HG03064 (cell line): ENCODE data around the gene DUSP16.
"Not testable (repeated sequence)": the region's sequence is repeated elsewhere in the genome, so short reads cannot be mapped to it uniquely, and the experiment has no call there.

Source experiments
- ATAC-seq: cut with Tn5 transposase; IDR thresholded peaks from one replicate; pipeline ENCODE4 v1.9.1; 2021; ENCODE audit warnings: low read depth; ENCODE audit not compliant: unreplicated experiment

Gene DUSP16

DNA sequence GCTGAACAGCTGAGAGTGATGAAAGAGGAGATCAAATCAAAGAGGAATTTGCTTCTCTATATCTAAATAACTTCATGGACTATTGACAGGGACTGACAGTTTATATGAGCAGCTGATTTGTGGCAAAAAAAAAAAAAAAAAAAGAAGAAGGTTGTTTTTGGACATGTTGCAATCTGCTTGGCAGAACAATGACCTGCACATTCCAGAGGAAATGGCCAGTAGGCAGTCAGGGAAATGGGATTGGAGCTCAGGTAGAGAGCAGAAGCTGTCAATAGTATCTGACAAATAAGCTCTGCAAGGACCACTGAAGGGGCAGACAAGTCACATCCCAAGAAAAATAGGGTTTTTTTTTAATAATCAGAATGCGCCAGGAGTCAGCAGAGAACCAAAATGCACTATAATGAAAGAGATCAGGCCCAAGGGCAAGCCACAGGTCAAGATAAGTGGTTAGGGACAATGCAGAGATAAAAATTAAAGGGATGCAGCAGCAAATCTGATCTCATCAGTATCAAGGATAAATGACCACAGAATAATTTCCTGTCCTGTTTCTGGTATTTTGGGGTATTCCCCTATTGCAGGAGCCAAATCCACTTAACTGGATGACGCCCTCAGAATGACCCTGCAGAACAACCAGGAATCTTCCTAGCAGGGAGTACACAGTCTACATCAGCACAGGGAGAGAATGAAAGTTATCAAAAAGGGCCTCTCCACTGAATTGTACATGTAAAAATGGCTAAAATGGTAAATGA lies 22.6 kb upstream of the DUSP16 start:
- ATAC-seq = no peak

DNA sequence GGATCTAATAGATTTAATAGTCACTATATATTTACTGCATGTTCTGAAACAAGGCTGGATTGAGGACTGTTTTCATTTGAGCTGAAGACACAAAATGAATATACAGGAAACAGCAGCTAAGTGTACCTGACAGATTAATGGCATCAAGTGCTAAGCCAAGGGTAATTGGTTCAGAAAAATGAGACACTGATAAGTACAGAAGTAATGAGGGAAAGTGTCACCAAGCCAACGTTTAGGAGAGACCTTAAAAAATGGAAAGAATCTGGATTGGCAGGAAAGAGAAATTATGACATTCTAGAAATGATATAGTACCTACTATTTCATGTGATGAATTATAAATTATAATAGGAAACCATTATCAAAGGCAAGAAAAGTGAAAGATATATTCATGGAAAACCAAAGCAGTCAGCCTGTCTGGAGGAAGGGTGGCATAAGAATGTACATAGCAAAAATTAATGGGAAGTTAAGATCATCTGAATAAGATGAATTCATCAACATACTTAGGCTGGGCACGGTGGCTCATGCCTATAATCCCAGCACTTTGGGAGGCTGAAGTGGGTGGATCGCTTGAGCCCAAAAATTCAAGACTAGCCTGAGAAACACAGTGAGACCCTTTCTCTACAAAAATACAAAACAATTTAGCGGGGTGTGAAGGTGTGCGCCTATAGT lies 21.0 kb upstream of the DUSP16 start:
- no peak for ATAC-seq

DNA sequence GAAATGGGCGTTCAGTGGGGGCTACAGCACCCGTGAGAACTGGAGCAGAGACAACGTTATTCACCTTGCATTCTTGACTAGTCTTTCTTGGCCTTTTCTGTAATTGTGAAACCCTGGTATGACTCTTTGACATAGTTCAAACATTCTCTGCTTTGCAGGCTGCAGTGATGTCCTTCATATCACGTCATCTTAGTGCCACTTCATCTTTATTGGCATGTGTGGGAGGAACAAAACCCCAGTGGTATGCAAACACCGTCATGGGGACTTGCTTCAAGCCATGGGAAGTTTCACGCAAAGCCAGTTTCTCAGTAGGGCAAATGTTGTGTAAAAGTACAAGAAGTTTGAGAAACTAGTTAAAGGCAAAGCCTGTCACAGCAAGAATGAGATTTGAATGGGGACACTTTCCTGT lies 20.2 kb upstream of the DUSP16 start:
- peak; percentile 94 for ATAC-seq

DNA sequence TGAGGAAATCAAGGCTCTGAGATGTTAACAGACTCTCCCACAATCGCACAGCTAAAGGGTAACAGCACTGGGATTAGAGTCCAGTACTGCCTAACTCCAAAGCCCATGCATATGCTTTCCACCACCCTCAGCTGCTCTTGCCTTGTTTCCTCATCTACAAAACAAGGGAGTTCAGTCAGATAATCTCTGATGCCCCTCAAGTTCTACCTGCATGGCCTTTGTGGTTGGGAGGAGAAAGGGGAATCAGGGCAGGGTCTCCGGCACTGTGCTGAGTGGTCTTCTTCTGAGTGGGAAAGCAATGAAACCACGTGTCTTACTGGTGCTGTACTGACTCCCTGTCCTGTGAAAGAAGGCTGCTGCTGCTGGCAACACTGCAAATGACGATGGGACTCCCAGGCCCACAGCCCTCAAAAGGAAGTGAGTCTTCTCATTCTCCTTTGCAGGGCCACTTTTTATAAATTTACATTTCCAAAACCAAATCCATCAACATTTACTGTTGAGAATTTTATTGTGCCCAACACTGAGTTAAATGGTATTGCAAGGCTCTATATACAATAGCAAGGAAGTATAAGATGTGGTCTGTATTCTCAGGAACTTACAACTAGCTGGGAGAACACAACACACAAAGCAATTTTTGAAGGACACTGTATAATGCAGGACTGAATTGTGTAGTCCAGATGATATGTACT lies 19.7 kb upstream of the DUSP16 start:
- ATAC-seq = peak; percentile 36

DNA sequence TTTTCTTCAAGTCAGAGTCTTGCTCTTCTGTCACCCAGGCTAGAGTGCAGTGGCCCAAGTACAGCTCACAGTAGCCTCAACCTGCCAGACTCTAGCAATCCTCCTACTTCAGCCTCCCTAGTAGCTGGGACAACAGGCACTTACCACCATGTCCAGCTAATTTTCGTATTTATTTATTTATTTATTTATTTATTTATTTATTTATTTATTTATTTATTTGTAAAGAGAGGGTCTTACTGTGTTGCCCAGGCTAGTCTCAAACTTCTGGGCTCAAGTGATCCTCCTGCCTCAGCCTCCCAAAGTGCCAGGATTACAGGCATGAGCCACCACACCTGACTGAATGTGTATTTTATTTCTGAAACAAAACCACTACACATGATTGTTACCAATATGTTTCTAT lies 18.1 kb upstream of the DUSP16 start:
- ATAC-seq = not testable (repeated sequence)

DNA sequence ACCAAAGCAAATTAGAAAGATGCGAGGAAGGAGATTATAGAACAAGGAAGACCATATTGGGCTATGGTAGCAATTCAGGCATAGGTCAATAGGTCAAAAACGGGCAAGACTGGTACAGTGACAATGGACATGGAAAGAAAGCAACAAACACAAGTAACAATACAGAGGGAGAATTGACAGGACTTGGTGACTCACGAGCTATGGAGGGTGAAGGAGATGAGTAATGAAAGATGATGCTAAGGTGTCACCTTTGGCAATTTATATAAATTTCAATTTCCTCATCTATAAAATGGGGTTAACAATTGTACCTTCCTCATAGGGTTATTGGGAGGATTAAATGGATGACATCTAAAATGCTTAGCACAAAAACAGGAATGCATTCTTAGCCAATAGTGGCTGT lies 15.1 kb upstream of the DUSP16 start:
- ATAC-seq = no peak

DNA sequence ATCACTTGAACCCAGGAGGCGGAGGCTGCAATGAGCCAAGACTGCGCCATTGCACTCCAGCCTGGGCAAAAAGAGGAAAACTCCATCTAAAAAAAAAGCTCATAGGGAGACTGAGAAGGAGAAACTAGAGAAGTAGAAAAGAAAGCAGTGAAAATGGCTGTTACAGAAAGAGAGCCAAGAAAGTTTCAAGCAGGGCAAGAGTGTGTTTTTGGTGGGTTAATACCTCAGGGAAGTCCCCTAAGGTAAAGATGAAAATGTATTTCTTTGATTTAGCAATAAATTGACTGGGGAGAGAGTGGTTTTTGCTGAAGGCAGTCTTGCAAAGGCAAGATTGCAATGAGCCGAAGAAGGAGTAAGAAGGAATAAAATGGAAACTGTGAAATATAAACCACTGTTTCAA lies 10.0 kb upstream of the DUSP16 start:
- ATAC-seq = no peak

DNA sequence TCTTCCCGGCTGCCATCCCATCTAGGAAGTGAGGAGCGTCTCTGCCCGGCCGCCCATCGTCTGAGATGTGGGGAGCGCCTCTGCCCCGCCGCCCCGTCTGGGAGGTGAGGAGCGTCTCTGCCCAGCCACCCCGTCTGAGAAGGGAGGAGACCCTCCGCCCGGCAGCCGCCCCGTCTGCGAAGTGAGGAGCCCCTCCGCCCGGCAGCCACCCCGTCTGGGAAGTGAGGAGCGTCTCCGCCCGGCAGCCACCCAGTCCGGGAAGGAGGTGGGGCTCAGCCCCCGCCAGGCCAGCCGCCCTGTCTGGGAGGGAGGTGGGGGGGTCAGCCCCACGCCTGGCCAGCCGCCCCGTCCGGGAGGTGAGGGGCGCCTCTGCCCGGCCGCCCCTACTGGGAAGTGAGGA lies 3.3 kb upstream of the DUSP16 start:
- not testable (repeated sequence) for ATAC-seq

DNA sequence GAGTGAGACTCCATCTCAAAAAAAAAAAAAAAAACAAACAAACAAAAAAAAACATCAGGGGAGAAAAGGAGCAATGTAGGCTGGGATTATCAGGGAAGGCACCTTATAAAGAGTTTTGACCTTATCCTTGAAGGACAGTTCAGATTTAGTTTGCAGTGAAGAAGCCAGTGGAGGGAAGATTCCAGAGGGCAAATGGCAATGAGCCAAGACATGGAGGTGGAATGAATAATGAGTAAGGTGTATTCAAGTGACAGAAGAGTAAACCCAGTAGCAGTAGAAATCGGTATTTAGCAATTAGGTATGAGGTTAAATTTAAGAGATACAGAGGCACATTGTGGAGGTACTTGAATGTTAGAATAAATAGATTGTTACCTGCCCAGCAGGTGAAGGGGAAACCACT lies 2.2 kb upstream of the DUSP16 start:
- no peak for ATAC-seq

DNA sequence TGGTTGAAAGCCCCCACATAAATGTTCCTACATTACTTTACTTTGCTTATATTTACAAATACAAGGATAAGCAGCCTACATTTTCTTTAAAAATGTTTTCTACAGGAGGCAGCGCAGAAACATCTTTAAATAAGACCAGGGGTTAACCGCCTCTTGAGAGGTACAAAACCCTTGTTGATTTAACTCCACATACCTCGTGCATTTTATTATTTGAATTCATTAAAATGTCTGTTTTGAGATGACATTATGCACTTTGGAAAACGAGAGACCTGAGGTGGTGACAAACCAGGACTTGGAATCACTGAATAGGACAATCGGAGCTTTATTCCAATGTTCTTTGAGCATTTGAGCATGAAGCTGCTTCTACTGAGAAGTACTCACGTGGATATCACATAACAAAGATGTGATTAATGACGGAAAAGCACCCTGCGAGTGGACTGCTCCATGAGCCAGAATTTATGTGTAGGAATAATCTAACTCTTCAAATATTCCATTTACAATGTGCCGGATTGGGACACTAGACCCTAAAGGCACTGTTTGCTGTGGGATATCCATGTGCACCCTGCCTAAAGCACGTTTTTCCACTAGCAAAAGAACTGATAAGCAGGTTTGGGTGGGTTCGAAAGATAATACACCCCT lies 746 bp upstream of the DUSP16 start:
- no peak for ATAC-seq

DNA sequence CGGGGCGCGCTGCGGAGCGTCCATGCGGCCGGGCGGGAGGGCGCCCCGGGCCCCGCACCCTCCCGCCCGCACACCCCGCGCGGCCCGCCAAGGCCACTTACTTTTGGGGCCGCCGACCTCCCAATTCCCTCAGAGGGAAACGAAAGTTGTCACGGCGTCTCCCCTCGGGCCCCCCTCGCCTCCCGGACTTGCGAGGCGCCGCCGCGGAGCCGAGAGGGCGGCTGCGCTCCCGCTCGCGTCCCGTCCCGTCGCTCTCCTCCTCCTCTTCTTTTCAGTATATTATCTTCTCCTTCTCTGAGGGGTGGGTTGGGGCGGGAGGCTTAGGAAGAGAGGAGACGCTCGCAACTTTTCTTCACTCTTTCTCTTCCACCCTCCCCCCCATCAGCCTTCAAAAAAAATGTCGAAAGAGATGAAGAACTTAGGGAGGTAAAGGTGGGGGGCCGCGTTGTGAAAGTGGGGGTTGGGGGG lies 613 bp downstream of the DUSP16 start:
- ATAC-seq = no peak

DNA sequence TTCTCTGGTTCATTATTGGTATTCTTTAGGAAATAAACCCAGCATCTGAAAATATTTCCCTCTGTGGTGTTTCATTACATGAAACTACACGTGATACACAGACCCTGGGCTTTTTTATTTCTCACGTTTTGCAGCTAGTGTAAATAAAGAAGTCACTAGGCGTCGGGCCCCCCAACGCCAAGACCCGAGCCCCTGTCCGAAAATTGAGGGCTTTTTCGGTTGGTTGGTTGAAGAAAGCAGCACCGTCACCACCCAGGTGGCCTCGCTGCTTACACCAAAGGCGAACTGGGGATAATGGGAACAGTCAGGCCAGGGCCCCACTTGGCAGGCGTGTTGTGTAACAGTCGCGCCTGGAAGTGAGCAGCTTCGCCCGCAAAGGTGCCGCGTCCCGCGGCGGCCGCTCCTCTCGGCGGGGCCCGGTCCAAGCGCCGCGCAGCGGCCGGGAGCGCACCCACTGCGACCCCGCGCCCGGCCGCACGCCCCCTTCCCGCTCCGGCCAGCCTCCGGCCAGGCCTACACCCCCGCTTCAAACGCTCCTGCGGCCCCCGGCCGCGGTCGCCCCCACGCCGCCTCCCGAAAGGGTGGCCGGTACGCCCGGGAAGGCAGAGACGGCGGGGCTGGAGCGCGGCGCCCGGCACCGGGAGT lies 1.2 kb downstream of the DUSP16 start:
- ATAC-seq = no peak

DNA sequence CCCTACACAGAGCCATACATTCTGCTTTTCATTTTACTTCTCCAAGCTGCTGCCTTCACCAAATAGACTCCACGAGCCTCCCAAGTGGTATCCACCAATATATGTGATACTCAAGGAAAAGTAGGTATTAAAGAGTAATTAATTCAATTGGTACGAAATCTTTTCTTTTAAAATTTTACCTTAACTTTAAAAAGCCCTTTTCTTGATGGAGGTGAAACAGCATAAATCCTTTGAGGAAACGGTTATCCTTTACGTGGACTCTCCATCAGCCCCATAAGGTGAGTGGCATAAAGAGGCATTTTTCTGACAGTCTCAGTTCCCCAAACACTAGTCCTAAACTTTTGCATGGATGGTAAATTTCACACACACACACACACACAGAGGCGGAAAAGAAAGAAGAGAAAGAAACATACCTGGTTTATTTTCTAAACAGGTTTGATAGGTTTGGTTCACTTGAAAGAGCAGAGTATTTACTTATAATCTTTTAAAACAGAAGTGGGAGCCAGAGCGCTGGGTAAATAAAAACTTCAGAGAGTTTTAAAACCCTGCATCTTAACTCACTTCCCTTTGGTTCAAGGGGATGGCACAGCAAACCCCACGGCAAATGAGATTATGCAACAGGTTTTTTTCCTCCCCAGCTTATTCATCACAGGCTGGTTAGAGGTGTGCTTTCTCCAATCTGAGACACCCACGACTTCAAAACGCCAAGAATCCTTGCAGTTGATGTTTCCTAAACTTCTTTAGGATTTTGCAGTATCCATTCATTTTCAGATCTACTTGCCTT lies 1.9 kb downstream of the DUSP16 start:
- ATAC-seq = no peak

DNA sequence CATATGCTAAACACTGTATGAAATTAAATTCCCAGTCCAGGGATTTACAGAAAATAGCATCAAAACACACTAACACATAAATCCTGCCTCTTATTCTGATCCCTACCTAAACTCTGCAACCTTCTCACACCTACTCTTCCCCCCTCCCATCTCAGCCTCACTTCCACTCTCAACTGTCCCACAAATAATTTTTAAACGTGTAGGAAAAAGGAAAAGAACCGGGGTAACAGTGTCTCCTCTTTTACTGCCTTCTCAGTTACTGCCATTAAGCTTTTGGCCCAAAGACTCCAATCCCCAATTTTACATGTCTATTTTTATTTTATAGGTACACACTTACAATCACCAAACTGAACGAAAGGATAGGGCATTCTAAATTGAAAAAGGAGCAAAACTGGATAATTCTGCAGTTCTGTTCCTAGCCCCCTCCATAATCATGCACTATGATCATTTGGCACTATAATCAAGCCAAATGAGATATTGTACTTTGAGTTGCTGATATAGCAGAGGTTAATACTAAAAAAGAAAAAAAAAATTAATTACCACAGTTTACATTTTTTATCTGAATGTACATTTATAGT lies 2.9 kb downstream of the DUSP16 start:
- ATAC-seq = no peak

DNA sequence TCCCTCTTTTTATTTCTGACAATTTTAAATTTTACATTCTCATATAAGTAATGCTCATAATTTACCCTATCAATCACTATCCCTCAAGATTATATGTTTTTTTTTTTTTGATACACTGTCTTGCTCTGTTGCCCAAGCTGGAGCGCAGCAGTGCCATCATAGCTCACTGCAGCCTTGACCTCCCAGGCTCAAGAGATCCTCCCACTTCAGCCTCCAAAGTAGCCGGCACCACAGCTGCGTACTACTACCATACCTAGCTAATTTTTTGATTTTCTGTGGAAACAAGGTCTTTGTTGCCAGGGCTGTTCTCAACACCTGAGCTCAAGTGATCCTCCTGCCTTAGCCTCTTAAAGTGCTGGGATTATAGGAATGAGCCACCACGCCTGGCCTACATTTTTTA lies 4.4 kb downstream of the DUSP16 start:
- ATAC-seq = no peak

DNA sequence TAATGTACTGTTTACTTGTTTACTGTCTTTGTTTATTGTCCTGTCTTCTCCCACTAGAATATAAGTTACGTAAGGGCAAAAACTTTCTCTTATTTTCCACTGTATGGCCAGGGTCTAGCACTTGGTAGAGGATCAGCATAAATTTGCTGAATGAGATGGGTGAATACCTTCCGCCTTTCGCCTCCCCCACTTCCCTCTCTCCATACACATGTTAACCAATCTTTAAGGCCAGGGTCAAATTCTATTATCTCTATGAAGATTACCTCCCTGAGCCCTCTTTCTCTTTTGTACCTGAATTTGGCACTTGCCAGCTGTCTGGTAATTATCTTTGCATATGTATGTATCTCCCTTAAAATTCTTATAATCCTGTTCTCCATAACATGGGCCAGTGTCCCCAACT lies 4.9 kb downstream of the DUSP16 start:
- no peak for ATAC-seq

DNA sequence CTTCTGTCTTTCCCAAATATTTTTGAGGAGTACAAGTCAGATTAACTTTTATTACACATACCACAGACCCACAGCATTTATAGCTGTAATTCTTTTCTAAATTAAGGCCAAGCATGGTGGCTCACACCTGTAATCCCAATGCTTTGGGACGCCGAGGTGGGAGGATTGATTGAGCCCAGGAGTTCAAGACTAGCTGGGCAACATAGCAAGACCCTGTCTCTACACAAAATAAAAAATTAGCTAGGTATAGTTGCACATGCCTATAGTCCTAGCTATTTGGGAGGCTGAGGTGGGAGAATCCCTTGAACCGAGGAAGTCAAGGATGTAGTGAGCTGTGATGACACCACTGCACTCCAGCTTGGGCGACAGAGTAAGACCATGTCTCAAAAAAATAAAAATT lies 7.0 kb downstream of the DUSP16 start:
- no peak for ATAC-seq

DNA sequence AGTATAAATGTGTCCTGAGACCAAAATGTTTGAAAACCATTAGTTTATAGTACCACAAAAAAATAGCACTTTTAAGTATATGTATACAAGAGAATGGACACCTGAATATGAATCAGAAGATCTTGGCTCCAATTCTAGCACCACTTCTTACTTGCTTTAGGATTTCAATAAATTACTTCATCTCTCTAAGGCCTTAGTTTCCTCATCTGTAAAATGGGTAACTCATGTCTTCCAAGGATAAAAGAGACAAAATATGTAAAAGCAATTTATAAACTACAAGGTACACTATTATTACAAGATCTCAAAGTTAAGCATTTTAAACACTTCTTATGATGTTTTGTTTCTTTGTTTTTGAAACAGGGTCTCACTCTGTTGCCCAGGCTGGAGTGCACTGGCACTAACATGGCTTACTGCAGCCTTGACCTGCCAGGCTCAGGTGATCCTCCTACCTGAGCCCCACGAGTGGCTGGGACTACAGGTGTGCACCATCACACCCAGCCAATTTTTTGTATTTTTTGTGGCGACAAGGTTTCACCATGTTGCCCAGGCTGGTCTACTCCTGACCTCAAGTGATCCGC lies 9.4 kb downstream of the DUSP16 start:
- no peak for ATAC-seq

DNA sequence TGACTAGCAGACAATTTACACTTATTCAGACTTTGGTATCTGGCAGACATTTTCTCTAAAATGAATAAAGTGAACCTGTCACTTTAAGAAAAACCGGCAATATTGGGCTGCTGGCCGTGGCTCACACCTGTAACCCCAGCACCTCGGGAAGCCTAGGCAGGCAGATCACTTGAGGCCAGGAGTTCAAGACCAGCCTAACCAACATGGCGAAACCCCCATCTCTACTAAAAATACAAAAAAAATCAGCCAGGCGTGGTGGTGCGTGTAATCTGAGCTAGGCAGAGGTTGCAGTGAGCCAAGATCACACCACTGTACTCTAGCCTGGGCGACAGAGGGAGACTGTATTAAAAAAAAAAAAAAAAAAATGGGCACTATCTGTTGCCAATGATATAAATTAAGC lies 11.5 kb downstream of the DUSP16 start:
- ATAC-seq = no peak
